Suprapubic skin (tissue), 4 donors: ENCODE data around the gene SLIT2.

ENCODE experiments used
- CTCF ChIP-seq, 2 donors: fragments of 200-600 bp in 1 of 2; fragments of 450-650 bp in 1 of 2; sonication (generic) in 1 of 2; IDR thresholded peaks; one replicate each; pipeline ENCODE4 v1.5.1; 2016 to 2019; ENCODE audit warnings: antibody characterized with exemption in 2 of 2, mild to moderate bottlenecking in 1 of 2, moderate library complexity in 1 of 2
- EP300 ChIP-seq: sonication (generic); formaldehyde crosslinking; IDR thresholded peaks from one replicate; pipeline ENCODE4 v1.6.1; 2017; ENCODE audit warnings: antibody characterized with exemption
- POLR2A ChIP-seq, 2 donors: fragments of 450-650 bp; IDR thresholded peaks; one replicate each; pipeline ENCODE4 v1.6.1; 2017; ENCODE audit warnings: antibody characterized with exemption in 2 of 2, mild to moderate bottlenecking in 2 of 2, moderate library complexity in 2 of 2
- POLR2AphosphoS5 ChIP-seq, 3 donors: sonication (generic); formaldehyde crosslinking; IDR thresholded peaks; one replicate each; pipeline ENCODE4 v1.6.1; 2017; ENCODE audit warnings: antibody characterized with exemption in 3 of 3

- TF ChIP-seq POLR2A (IDR thresholded peaks at IDR 0.05) (no peak), POLR2AphosphoS5 (IDR thresholded peaks at IDR 0.05) (no peak), CTCF (IDR thresholded peaks at IDR 0.05) (no peak), EP300 (no peak)
Measured at GRCh38 chr4:20259707-20260106, 8.0 kb downstream of the SLIT2 start.
